H9 (cell line): ENCODE results near the gene LDLRAD4. TPM values are rescaled to one million over a fixed set of nuclear protein-coding genes. Genes with fewer than 3 reads are reported as not detected.

ENCODE experiments used
- DNase-seq: peaks from one replicate; pipeline ENCODE4 v3.0.0-alpha.2; 2017
- H2AFZ ChIP-seq: one replicate; pipeline ENCODE4 v1.6.1; 2013; ENCODE audit warnings: mild to moderate bottlenecking, low read length, control low read depth, moderate library complexity
- H2AK5ac ChIP-seq: 2 replicates; pipeline ENCODE4 v1.6.1; 2013; ENCODE audit warnings: low read length, control low read depth, mixed read lengths; ENCODE audit not compliant: insufficient read length
- H2BK120ac ChIP-seq: one replicate; pipeline ENCODE4 v1.6.1; 2013; ENCODE audit warnings: low read depth, mild to moderate bottlenecking, low read length, control low read depth, inconsistent platforms; ENCODE audit not compliant: poor library complexity, severe bottlenecking
- H2BK12ac ChIP-seq: 2 replicates; pipeline ENCODE4 v1.6.1; 2013; ENCODE audit warnings: low read length, control low read depth, mixed read lengths, low read depth; ENCODE audit not compliant: insufficient read length
- H2BK15ac ChIP-seq: 2 replicates; pipeline ENCODE4 v1.6.1; 2013; ENCODE audit warnings: low read depth, low read length, control low read depth
- H2BK20ac ChIP-seq: one replicate; pipeline ENCODE4 v1.6.1; 2013; ENCODE audit warnings: low read depth, mild to moderate bottlenecking, low read length, control low read depth, inconsistent platforms; ENCODE audit not compliant: poor library complexity, severe bottlenecking
- H2BK5ac ChIP-seq: 2 replicates; pipeline ENCODE4 v1.6.1; 2013; ENCODE audit warnings: low read length, control low read depth, mixed read lengths; ENCODE audit not compliant: insufficient read length
- H3K14ac ChIP-seq: 2 replicates; pipeline ENCODE4 v1.6.1; 2013; ENCODE audit warnings: low read length, control low read depth; ENCODE audit not compliant: insufficient read depth
- H3K18ac ChIP-seq: 2 replicates; pipeline ENCODE4 v1.6.1; 2013; ENCODE audit warnings: low read depth, mild to moderate bottlenecking, mixed read lengths, low read length, control low read depth; ENCODE audit not compliant: insufficient read length
- H3K23ac ChIP-seq: 2 replicates; pipeline ENCODE4 v1.6.1; 2013; ENCODE audit warnings: low read length, control low read depth, mixed read lengths, low read depth; ENCODE audit not compliant: insufficient read length
- H3K23me2 ChIP-seq: 2 replicates; pipeline ENCODE4 v1.6.1; 2013; ENCODE audit warnings: low read depth, mild to moderate bottlenecking, mixed read lengths, low read length, control low read depth; ENCODE audit not compliant: insufficient read length, poor library complexity, severe bottlenecking
- H3K27ac ChIP-seq: 2 replicates; pipeline ENCODE4 v1.5.1; 2013; ENCODE audit warnings: low read length, control low read depth, mixed read lengths, low read depth; ENCODE audit not compliant: insufficient read length
- H3K27me3 ChIP-seq: 2 replicates; pipeline ENCODE4 v1.6.1; 2013; ENCODE audit warnings: low read length, control low read depth, inconsistent platforms; ENCODE audit not compliant: insufficient read depth
- H3K4ac ChIP-seq: 2 replicates; pipeline ENCODE4 v1.6.1; 2013; ENCODE audit warnings: low read depth, mild to moderate bottlenecking, control low read depth, inconsistent platforms, low read length, moderate library complexity
- H3K4me1 ChIP-seq: 2 replicates; pipeline ENCODE4 v1.6.1; 2013; ENCODE audit warnings: low read length, control low read depth, inconsistent platforms; ENCODE audit not compliant: insufficient read depth
- H3K4me2 ChIP-seq: 2 replicates; pipeline ENCODE4 v1.6.1; 2013; ENCODE audit warnings: low read length, control low read depth, mixed read lengths; ENCODE audit not compliant: insufficient read length, insufficient read depth
- H3K56ac ChIP-seq: 2 replicates; pipeline ENCODE4 v1.6.1; 2013; ENCODE audit warnings: low read depth, mild to moderate bottlenecking, mixed read lengths, low read length, control low read depth; ENCODE audit not compliant: insufficient read length
- H3K79me1 ChIP-seq: 2 replicates; pipeline ENCODE4 v1.6.1; 2013; ENCODE audit warnings: low read depth, mild to moderate bottlenecking, moderate library complexity, low read length, control low read depth, inconsistent platforms; ENCODE audit not compliant: insufficient read depth, poor library complexity, severe bottlenecking
- H3K79me2 ChIP-seq: 2 replicates; pipeline ENCODE4 v1.6.1; 2013; ENCODE audit warnings: low read length, control low read depth, inconsistent platforms; ENCODE audit not compliant: insufficient read depth
- H3K9ac ChIP-seq: 2 replicates; pipeline ENCODE4 v1.6.1; 2013; ENCODE audit warnings: low read length, control low read depth, mixed read lengths; ENCODE audit not compliant: insufficient read length; ENCODE audit errors: extremely low read depth
- H3K9me3 ChIP-seq: one replicate; pipeline ENCODE4 v1.6.1; 2013; ENCODE audit warnings: low read depth, low read length, inconsistent platforms; ENCODE audit not compliant: control insufficient read depth
- H3T11ph ChIP-seq: one replicate; pipeline ENCODE4 v1.6.1; 2013; ENCODE audit warnings: mild to moderate bottlenecking, low read length, control low read depth, inconsistent platforms
- H4K20me1 ChIP-seq: one replicate; pipeline ENCODE4 v1.6.1; 2013; ENCODE audit not compliant: control insufficient read depth, insufficient read length, insufficient read depth
- H4K5ac ChIP-seq: 2 replicates; pipeline ENCODE4 v1.6.1; 2013; ENCODE audit warnings: low read depth, mild to moderate bottlenecking, mixed read lengths, low read length, control low read depth; ENCODE audit not compliant: insufficient read length
- H4K8ac ChIP-seq: replicated peaks from 2 replicates; pipeline ENCODE4 v1.6.1; 2013; ENCODE audit warnings: low read length, control low read depth, mixed read lengths, low read depth; ENCODE audit not compliant: insufficient read length
- H4K91ac ChIP-seq: 2 replicates; pipeline ENCODE4 v1.6.1; 2013; ENCODE audit warnings: low read depth, mild to moderate bottlenecking, moderate library complexity, mixed read lengths, low read length, control low read depth; ENCODE audit not compliant: insufficient read length
- H3K27ac Mint-ChIP-seq, 3 experiments: 2 replicates in 2 of 3; 3 replicates in 1 of 3; pipeline ENCODE4 v1.8.0; 2020 to 2021; ENCODE audit warnings: mixed read lengths in 3 of 3, mild to moderate bottlenecking in 1 of 3, moderate library complexity in 1 of 3
- H3K27me3 Mint-ChIP-seq: 2 replicates; pipeline ENCODE4 v1.8.0; 2021; ENCODE audit warnings: low read depth, mild to moderate bottlenecking, moderate library complexity, mixed read lengths
- H3K36me3 Mint-ChIP-seq, 3 experiments: 2 replicates in 2 of 3; 3 replicates in 1 of 3; pipeline ENCODE4 v1.8.0; 2020 to 2021; ENCODE audit warnings: low read depth in 3 of 3, mixed read lengths in 3 of 3; ENCODE audit not compliant: insufficient read depth in 1 of 3
- H3K4me1 Mint-ChIP-seq, 2 experiments: 2 replicates each; pipeline ENCODE4 v1.8.0; 2020; ENCODE audit warnings: mixed read lengths in 2 of 2
- H3K4me3 Mint-ChIP-seq, 2 experiments: 2 replicates in 1 of 2; 3 replicates in 1 of 2; pipeline ENCODE4 v1.8.0; 2020 to 2021; ENCODE audit warnings: mild to moderate bottlenecking in 2 of 2, mixed read lengths in 2 of 2, moderate library complexity in 1 of 2
- H3K9me3 Mint-ChIP-seq, 2 experiments: 2 replicates in 1 of 2; 3 replicates in 1 of 2; pipeline ENCODE4 v1.8.0; 2020; ENCODE audit warnings: mild to moderate bottlenecking in 2 of 2, mixed read lengths in 2 of 2, moderate library complexity in 1 of 2
- WGBS: extraction: QIAGEN DNeasy Blood & Tissue Kit; methylation state at CpG from one replicate; pipeline ENCODE4 v1.1.7; 2013; ENCODE audit warnings: missing lambda C conversion rate, low lambda C conversion rate, mixed read lengths; ENCODE audit not compliant: insufficient read length; ENCODE audit errors: extremely low coverage; 5-methylcytosine and 5-hydroxymethylcytosine counted together
- total RNA-seq: library from RNA; stranded (reverse); gene quantifications from 2 replicates; pipeline ENCODE4 v1.2.1, GENCODE V29; 2021
- TF ChIP-seq, protein P1 (sequence below): fragments of 200-600 bp; sonication (generic); conservative IDR thresholded peaks from 3 replicates; pipeline ENCODE4 v1.8.0; 2021; ENCODE audit warnings: antibody characterized with exemption, mild to moderate bottlenecking

The LDLRAD4 gene
- total RNA-seq, 1 experiment from 2014 or later, result 3.9 TPM

GRCh38 chr18:13434854-13435253 lies 216.3 kb downstream of the LDLRAD4 start:
- Histone ChIP-seq H3K9ac (no peak overlapping the region), H2BK120ac (no peak overlapping the region), H2BK20ac (no peak overlapping the region), H3K4ac (no peak overlapping the region), H3K27ac (no peak overlapping the region), H3K27me3 (no peaks in the 10 kb centered on the region), H2BK5ac (no peak overlapping the region), H3K79me2 (no peaks in the 10 kb centered on the region), H3K79me1 (no peaks in the 10 kb centered on the region), H3K9me3 (no peaks in the 10 kb centered on the region), H4K8ac (no peak overlapping the region), H2BK15ac (no peak overlapping the region), H3K56ac (no peak overlapping the region), H4K91ac (no peak overlapping the region), H4K20me1 (no peaks in the 10 kb centered on the region), H3K14ac (no peak overlapping the region), H3K23ac (no peak overlapping the region), H3K23me2 (no peaks in the 10 kb centered on the region), H3K4me1 (0 out of 2 replicates have a peak, but pooled peaks cover 2% of the 10 kb centered on the region), H2AFZ (no peak overlapping the region), H3T11ph (no peak overlapping the region), H3K4me2 (no peak overlapping the region), H3K18ac (no peak overlapping the region), H2AK5ac (no peak overlapping the region), H4K5ac (no peak overlapping the region), H2BK12ac (no peak overlapping the region)
- TF ChIP-seq, protein P1, sequence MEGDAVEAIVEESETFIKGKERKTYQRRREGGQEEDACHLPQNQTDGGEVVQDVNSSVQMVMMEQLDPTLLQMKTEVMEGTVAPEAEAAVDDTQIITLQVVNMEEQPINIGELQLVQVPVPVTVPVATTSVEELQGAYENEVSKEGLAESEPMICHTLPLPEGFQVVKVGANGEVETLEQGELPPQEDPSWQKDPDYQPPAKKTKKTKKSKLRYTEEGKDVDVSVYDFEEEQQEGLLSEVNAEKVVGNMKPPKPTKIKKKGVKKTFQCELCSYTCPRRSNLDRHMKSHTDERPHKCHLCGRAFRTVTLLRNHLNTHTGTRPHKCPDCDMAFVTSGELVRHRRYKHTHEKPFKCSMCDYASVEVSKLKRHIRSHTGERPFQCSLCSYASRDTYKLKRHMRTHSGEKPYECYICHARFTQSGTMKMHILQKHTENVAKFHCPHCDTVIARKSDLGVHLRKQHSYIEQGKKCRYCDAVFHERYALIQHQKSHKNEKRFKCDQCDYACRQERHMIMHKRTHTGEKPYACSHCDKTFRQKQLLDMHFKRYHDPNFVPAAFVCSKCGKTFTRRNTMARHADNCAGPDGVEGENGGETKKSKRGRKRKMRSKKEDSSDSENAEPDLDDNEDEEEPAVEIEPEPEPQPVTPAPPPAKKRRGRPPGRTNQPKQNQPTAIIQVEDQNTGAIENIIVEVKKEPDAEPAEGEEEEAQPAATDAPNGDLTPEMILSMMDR, result no peak
- Mint-ChIP-seq H3K4me3 (no peak overlapping the region), H3K36me3 (no peaks in the 10 kb centered on the region; a peak in 1 of 7 replicates), H3K27me3 (no peaks in the 10 kb centered on the region), H3K27ac (no peak overlapping the region; a peak in 1 of 7 replicates), H3K4me1 (peaks cover 17 to 36% of the 10 kb centered on the region in 2 experiments), H3K9me3 (no peaks in the 10 kb centered on the region)
- WGBS, result no CpG with 5 or more reads among the region's 5 CpGs
- no peak for DNase-seq
